Panc1 (cell line): ENCODE measurements around the gene TBX18. TPM values are rescaled to one million over a fixed set of nuclear protein-coding genes. Genes with fewer than 3 reads are reported as not detected.

Source experiments
- ATAC-seq: fragments of 200-7000 bp; cut with Tn5 transposase; 2 replicates; pipeline ENCODE4 v1.9.1; 2020; ENCODE audit warnings: mild to moderate bottlenecking, moderate library complexity
- BruUV-seq: library from RNA; stranded (reverse); fragments of 400-500 nt; replicated peaks from 2 replicates; lab custom pipeline; 2021; lab: Mats Ljungman, UMichigan
- CTCF ChIA-PET: fragments of 300-600 bp; sonication (Branson Sonifier 250); formaldehyde crosslinking; loops from one replicate; lab custom pipeline; 2022; ENCODE audit warnings: antibody characterized with exemption; lab: Charles Lee
- POLR2A ChIA-PET: fragments of 300-600 bp; sonication (Branson Sonifier 250); formaldehyde crosslinking; loops from one replicate; lab custom pipeline; 2022; ENCODE audit warnings: antibody characterized with exemption; lab: Charles Lee
- DNase-seq: peaks from one replicate; pipeline ENCODE4 v3.0.0-alpha.2; 2010; ENCODE audit warnings: low read depth, low spot score
- H3K27ac ChIP-seq: 2 replicates; pipeline ENCODE4 v1.5.1; 2011; ENCODE audit warnings: mild to moderate bottlenecking, low read length, inconsistent platforms
- H3K27me3 ChIP-seq: fragments of 200-500 bp; sonication (Bioruptor generic); 2 replicates; pipeline ENCODE4 v1.6.0; 2014; ENCODE audit warnings: low read length, inconsistent platforms; ENCODE audit not compliant: control insufficient read depth, insufficient read depth
- H3K36me3 ChIP-seq: fragments of 200-500 bp; sonication (Bioruptor generic); 2 replicates; pipeline ENCODE4 v1.5.1; 2014; ENCODE audit warnings: inconsistent platforms, mild to moderate bottlenecking, low read length, moderate library complexity; ENCODE audit not compliant: control insufficient read depth, insufficient read depth
- H3K4me1 ChIP-seq: 2 replicates; pipeline ENCODE4 v1.5.1; 2011; ENCODE audit warnings: inconsistent platforms, mild to moderate bottlenecking, low read length, moderate library complexity; ENCODE audit not compliant: control insufficient read depth, insufficient read depth
- H3K4me3 ChIP-seq, 2 experiments: 2 replicates each; pipeline ENCODE4 v1.5.1; 2011 to 2012; ENCODE audit warnings: low read depth in 2 of 2, low read length in 2 of 2, mild to moderate bottlenecking in 2 of 2, inconsistent platforms in 1 of 2, moderate library complexity in 1 of 2
- H3K9me3 ChIP-seq: fragments of 200-500 bp; sonication (Bioruptor generic); 2 replicates; pipeline ENCODE4 v1.5.1; 2014; ENCODE audit warnings: low read depth, mild to moderate bottlenecking, inconsistent platforms, low read length, moderate library complexity; ENCODE audit not compliant: control insufficient read depth, insufficient read depth
- CTCF ChIP-seq: fragments of 450-650 bp; IDR thresholded peaks from 2 replicates; pipeline ENCODE4 v1.5.1; 2017; ENCODE audit warnings: mild to moderate bottlenecking
- POLR2AphosphoS5 ChIP-seq: IDR thresholded peaks from 2 replicates; pipeline ENCODE4 v1.6.1; 2012; ENCODE audit warnings: mild to moderate bottlenecking, low read depth, low read length, moderate library complexity
- REST ChIP-seq, 2 experiments: IDR thresholded peaks; 2 replicates each; pipeline ENCODE4 v1.6.1; 2011 to 2012; ENCODE audit warnings: low read depth in 2 of 2, control low read depth in 1 of 2, low read length in 1 of 2, mild to moderate bottlenecking in 1 of 2, moderate library complexity in 1 of 2; ENCODE audit not compliant: insufficient read depth in 1 of 2
- SIN3A ChIP-seq: IDR thresholded peaks from 2 replicates; pipeline ENCODE4 v1.6.1; 2012; ENCODE audit warnings: low read depth, mild to moderate bottlenecking, low read length, moderate library complexity, borderline replicate concordance; ENCODE audit not compliant: insufficient read depth
- TCF7L2 ChIP-seq: IDR thresholded peaks from 2 replicates; pipeline ENCODE4 v1.6.1; 2011; ENCODE audit warnings: mild to moderate bottlenecking, low read depth, low read length, inconsistent platforms
- in situ Hi-C: cut with HindIII; loops from 2 replicates; pipeline ENCODE4 v1.10.0; 2016; ENCODE audit warnings: low sequenced_read_pairs, low pct_unique_long_range_greater_than_20kb
- intact Hi-C: fragments of 100-400 bp; cut with micrococcal nuclease; formaldehyde crosslinking; loops from one replicate; pipeline ENCODE4 v1.10.0; 2022; ENCODE audit not compliant: unreplicated experiment
- total RNA-seq: library from RNA; stranded (reverse); gene quantifications from one replicate; pipeline ENCODE4 v1.2.1, GENCODE V29; 2021; ENCODE audit not compliant: unreplicated experiment

Gene TBX18
- total RNA-seq, 1 experiment from 2014 or later, result 10.1 TPM

GRCh38 chr6:84768442-84769174, 4.2 kb upstream of the TBX18 start:
- no TSS peak for BruUV-seq
- Histone ChIP-seq H3K9me3 (no peaks in the 10 kb centered on the region), H3K27me3 (peaks cover 19% of the 10 kb centered on the region), H3K4me3 (peak overlapping the region; percentile 34 to 67), H3K4me1 (peaks cover 6% of the 10 kb centered on the region; the same call in 1 of the 2 replicates), H3K36me3 (no peaks in the 10 kb centered on the region), H3K27ac (no peak overlapping the region)
- intact Hi-C loops (loop anchor here (10.0 kb wide), 1 partner anchor 196 kb away; no protein-coding TSS in a partner anchor), in situ Hi-C loops (no loop called here)
- DNase-seq (no peak), ATAC-seq (peak; percentile 40; the same call in 1 of the 2 replicates)
- CTCF ChIA-PET, result no interaction called here
- POLR2A ChIA-PET, result no interaction called here
- TF ChIP-seq REST (IDR thresholded peaks at IDR 0.05; ENCODE audit: insufficient read depth in 1 of 2, low read depth in 2 of 2, low read length in 1 of 2), result no peak
- TF ChIP-seq POLR2AphosphoS5, result no peak
- no peak for TF ChIP-seq CTCF
- no peak for TF ChIP-seq SIN3A

GRCh38 chr6:84767526-84768201, 3.3 kb upstream of the TBX18 start:
- no peaks in the 10 kb centered on the region for H3K36me3 ChIP-seq
- TF ChIP-seq CTCF (no peak), SIN3A (no peak), REST (IDR thresholded peaks at IDR 0.05; ENCODE audit: insufficient read depth in 1 of 2, low read depth in 2 of 2, low read length in 1 of 2) (no peak), TCF7L2 (no peak), POLR2AphosphoS5 (no peak)
- H3K4me1 ChIP-seq, result peaks cover 6% of the 10 kb centered on the region; the same call in 1 of the 2 replicates
- POLR2A ChIA-PET, result no interaction called here
- intact Hi-C loops (loop anchor here (10.0 kb wide), 1 partner anchor 197 kb away; no protein-coding TSS in a partner anchor), in situ Hi-C loops (no loop called here)
- CTCF ChIA-PET, result no interaction called here
- no peaks in the 10 kb centered on the region for H3K9me3 ChIP-seq
- BruUV-seq, result no TSS peak
- H3K27me3 ChIP-seq, result peaks cover 17% of the 10 kb centered on the region
- DNase-seq (no peak), ATAC-seq (no peak)
- no peak overlapping the region for H3K27ac ChIP-seq
- no peak overlapping the region for H3K4me3 ChIP-seq
